HCT116 (cell line): ENCODE data around the gene ARHGEF37. TPM values are rescaled to one million over a fixed set of nuclear protein-coding genes. Genes with fewer than 3 reads are reported as not detected.

ENCODE experiments used
- ATAC-seq: fragments of 200-7000 bp; cut with Tn5 transposase; 2 replicates; pipeline ENCODE4 v1.9.1; 2020; ENCODE audit warnings: mild to moderate bottlenecking, moderate library complexity
- BruUV-seq: library from RNA; stranded (reverse); fragments of 400-500 nt; replicated peaks from 2 replicates; lab custom pipeline; 2021; lab: Mats Ljungman, UMichigan
- CTCF ChIA-PET: fragments of 300-600 bp; sonication (Branson Sonifier 250); formaldehyde crosslinking; loops from one replicate; lab custom pipeline; 2021; ENCODE audit warnings: antibody characterized with exemption; lab: Charles Lee
- POLR2A ChIA-PET: fragments of 300-600, 350-600 bp; sonication (Branson Sonifier 250); formaldehyde crosslinking; loops from one replicate; lab custom pipeline; 2021; ENCODE audit warnings: antibody characterized with exemption; lab: Charles Lee
- RAD21 ChIA-PET, 2 experiments: fragments of 300-600 bp; sonication (Branson Sonifier 250); formaldehyde crosslinking; loops; one replicate each; lab custom pipeline; 2023; ENCODE audit warnings: low total read pairs in 2 of 2; ENCODE audit not compliant: uncharacterized antibody in 2 of 2, unreplicated experiment in 2 of 2, low non-redundant PET in 1 of 2; lab: Charles Lee
- DNase-seq: peaks from one replicate; pipeline ENCODE4 v3.0.0-alpha.2; 2010; ENCODE audit warnings: low read depth, low spot score
- H2AFZ ChIP-seq: fragments of 200-600 bp; shearing (Covaris generic), sonication (generic); 2 replicates; pipeline ENCODE4 v1.6.1; 2017; ENCODE audit warnings: low read depth, mixed run types, mixed read lengths, antibody characterized with exemption, low read length; ENCODE audit not compliant: poor library complexity, severe bottlenecking
- H3K27ac ChIP-seq: 2 replicates; pipeline ENCODE4 v1.5.1; 2012; ENCODE audit warnings: low read depth, low read length
- H3K27me3 ChIP-seq: fragments of 200-600 bp; sonication (generic); 2 replicates; pipeline ENCODE4 v1.6.1; 2016; ENCODE audit warnings: mixed run types, low read length, mixed read lengths; ENCODE audit not compliant: insufficient read depth
- H3K36me3 ChIP-seq, 2 experiments: fragments of 200-500 bp in 1 of 2; fragments of 200-600 bp in 1 of 2; sonication (Bioruptor generic) in 1 of 2; sonication (generic) in 1 of 2; 2 replicates each; pipeline versions ENCODE4 v1.5.1 to v1.6.1; 2014 to 2016; ENCODE audit warnings: low read length in 2 of 2, inconsistent platforms in 1 of 2, mixed read lengths in 1 of 2, mixed run types in 1 of 2; ENCODE audit not compliant: insufficient read depth in 2 of 2, control insufficient read depth in 1 of 2
- H3K4me1 ChIP-seq, 2 experiments: fragments of 200-600 bp in 1 of 2; sonication (generic) in 1 of 2; 2 replicates each; pipeline versions ENCODE4 v1.5.1 to v1.6.1; 2012 to 2017; ENCODE audit warnings: low read length in 2 of 2, inconsistent platforms in 1 of 2, mild to moderate bottlenecking in 1 of 2, mixed read lengths in 1 of 2, mixed run types in 1 of 2, moderate library complexity in 1 of 2; ENCODE audit not compliant: insufficient read depth in 2 of 2, control insufficient read depth in 1 of 2
- H3K4me2 ChIP-seq: fragments of 200-600 bp; sonication (generic); 2 replicates; pipeline ENCODE4 v1.6.1; 2017; ENCODE audit warnings: mixed run types, low read length, mixed read lengths
- H3K4me3 ChIP-seq, 2 experiments: fragments of 200-600 bp in 1 of 2; sonication (generic) in 1 of 2; replicated peaks in 1 of 2; 2 replicates each; pipeline ENCODE4 v1.5.1; 2011 to 2016; ENCODE audit warnings: low read length in 2 of 2, control low read depth in 1 of 2, low read depth in 1 of 2, mild to moderate bottlenecking in 1 of 2, mixed read lengths in 1 of 2, mixed run types in 1 of 2
- H3K79me2 ChIP-seq: fragments of 200-600 bp; sonication (generic); 2 replicates; pipeline ENCODE4 v1.6.1; 2017; ENCODE audit warnings: mild to moderate bottlenecking, mixed run types, low read length, moderate library complexity, mixed read lengths; ENCODE audit not compliant: insufficient read depth
- H3K9ac ChIP-seq: fragments of 200-600 bp; sonication (generic); 2 replicates; pipeline ENCODE4 v1.6.1; 2016; ENCODE audit warnings: low read length, mixed read lengths
- H3K9me2 ChIP-seq: fragments of 200-600 bp; sonication (generic), shearing (Covaris generic); 2 replicates; pipeline ENCODE4 v1.6.1; 2017; ENCODE audit warnings: mixed run types, mild to moderate bottlenecking, moderate library complexity; ENCODE audit not compliant: insufficient read depth
- H3K9me3 ChIP-seq, 2 experiments: fragments of 200-500 bp in 1 of 2; fragments of 200-600 bp in 1 of 2; sonication (Bioruptor generic) in 1 of 2; sonication (generic) in 1 of 2; 2 replicates each; pipeline ENCODE4 v1.6.1; 2014 to 2017; ENCODE audit warnings: low read length in 2 of 2, mixed read lengths in 2 of 2, inconsistent platforms in 1 of 2, low read depth in 1 of 2, mild to moderate bottlenecking in 1 of 2, mixed run types in 1 of 2, moderate library complexity in 1 of 2; ENCODE audit not compliant: control insufficient read depth in 1 of 2, insufficient read depth in 1 of 2
- H4K20me1 ChIP-seq: fragments of 200-600 bp; sonication (generic), shearing (Covaris generic); 2 replicates; pipeline ENCODE4 v1.6.1; 2017; ENCODE audit warnings: mixed run types, mild to moderate bottlenecking, moderate library complexity; ENCODE audit not compliant: insufficient read depth
- ATF3 ChIP-seq: IDR thresholded peaks from 2 replicates; pipeline ENCODE4 v1.6.1; 2012
- CBX3 ChIP-seq: IDR thresholded peaks from 2 replicates; pipeline ENCODE4 v1.6.1; 2012; ENCODE audit warnings: low read depth
- CEBPB ChIP-seq: IDR thresholded peaks from 2 replicates; pipeline ENCODE4 v1.6.1; 2012; ENCODE audit warnings: low read depth
- CTCF ChIP-seq, 3 experiments: fragments of 200-600 bp in 1 of 3; sonication (generic) in 1 of 3; IDR thresholded peaks in 2 of 3; conservative IDR thresholded peaks in 1 of 3; 2 replicates each; pipeline ENCODE4 v1.5.1; 2012 to 2017; ENCODE audit warnings: low read depth in 2 of 3, low read length in 2 of 3, antibody characterized with exemption in 1 of 3, borderline replicate concordance in 1 of 3, control low read depth in 1 of 3, mild to moderate bottlenecking in 1 of 3, mixed read lengths in 1 of 3, mixed run types in 1 of 3, moderate library complexity in 1 of 3; ENCODE audit not compliant: insufficient read depth in 1 of 3
- EZH2phosphoT487 ChIP-seq: fragments of 200-600 bp; IDR thresholded peaks from 2 replicates; pipeline ENCODE4 v1.6.1; 2018; ENCODE audit warnings: antibody characterized with exemption, borderline replicate concordance
- FOSL1 ChIP-seq: IDR thresholded peaks from 2 replicates; pipeline ENCODE4 v1.6.1; 2012; ENCODE audit warnings: low read depth
- MAX ChIP-seq: IDR thresholded peaks from 2 replicates; pipeline ENCODE4 v1.6.1; 2012
- POLR2A ChIP-seq: IDR thresholded peaks from 2 replicates; pipeline ENCODE4 v1.7.0; 2011; ENCODE audit warnings: borderline replicate concordance; ENCODE audit not compliant: insufficient read depth, insufficient read length; ENCODE audit errors: extremely low read depth
- SRF ChIP-seq: IDR thresholded peaks from 2 replicates; pipeline ENCODE4 v1.6.1; 2012; ENCODE audit warnings: low read depth
- ZFX ChIP-seq: fragments of 450-650 bp; IDR thresholded peaks from 2 replicates; pipeline ENCODE4 v1.6.1; 2017
- ZNF274 ChIP-seq: fragments of 200-500 bp; sonication (Bioruptor generic); IDR thresholded peaks from 2 replicates; pipeline ENCODE4 v1.6.1; 2014; ENCODE audit warnings: mild to moderate bottlenecking, low read depth, low read length, inconsistent platforms
- intact Hi-C: fragments of 100-400 bp; cut with micrococcal nuclease; formaldehyde crosslinking; loops from 2 replicates; pipeline ENCODE4 v1.10.0; 2022
- total RNA-seq: library from RNA; stranded (reverse); gene quantifications from one replicate; pipeline ENCODE4 v1.2.1, GENCODE V29; 2021; ENCODE audit not compliant: unreplicated experiment

Gene ARHGEF37
- total RNA-seq, 1 experiment from 2014 or later: 7.0 TPM

GRCh38 chr5:149567226-149567625 lies 14.1 kb upstream of the ARHGEF37 start (continued):
- TF ChIP-seq MAX (no peak), CTCF (IDR thresholded peaks at IDR 0.05 in 2 of 3, conservative IDR thresholded peaks at IDR 0.05 in 1 of 3; ENCODE audit: borderline replicate concordance in 1 of 3, insufficient read depth in 1 of 3, low read depth in 2 of 3, low read length in 2 of 3) (no peak), ZFX (no peak), CEBPB (no peak), POLR2A (no peak)

- ChIA-PET POLR2A (no interaction called here), RAD21 (no interaction called here), CTCF (no interaction called here)
- Histone ChIP-seq H3K79me2 (no peaks in the 10 kb centered on the region), H3K27ac (no peak overlapping the region), H3K9me2 (no peaks in the 10 kb centered on the region), H3K4me1 (no peaks in the 10 kb centered on the region), H3K9me3 (no peaks in the 10 kb centered on the region), H2AFZ (no peak overlapping the region), H3K4me2 (no peak overlapping the region), H3K4me3 (no peak overlapping the region), H4K20me1 (no peaks in the 10 kb centered on the region), H3K27me3 (no peaks in the 10 kb centered on the region), H3K36me3 (no peaks in the 10 kb centered on the region), H3K9ac (no peak overlapping the region)
- no peak for ATAC-seq
- no TSS peak for BruUV-seq
- intact Hi-C loops: no loop called here
- no peak for TF ChIP-seq EZH2phosphoT487
- no peak for TF ChIP-seq CBX3
- no peak for TF ChIP-seq FOSL1
- TF ChIP-seq CTCF (IDR thresholded peaks at IDR 0.05 in 2 of 3, conservative IDR thresholded peaks at IDR 0.05 in 1 of 3; ENCODE audit: borderline replicate concordance in 1 of 3, insufficient read depth in 1 of 3, low read depth in 2 of 3, low read length in 2 of 3): no peak
- TF ChIP-seq ATF3: no peak
- no peak for TF ChIP-seq SRF
- no peak for TF ChIP-seq ZNF274
- DNase-seq: no peak
Observed at GRCh38 chr5:149572170-149572569, 9.1 kb upstream of the ARHGEF37 start.
